Osteoblast (primary cell): ENCODE results near the gene CRAMP1. TPM values are rescaled to one million over a fixed set of nuclear protein-coding genes. Genes with fewer than 3 reads are reported as not detected.
A peak's percentile ranks its signal among the peaks of the same experiment; 100 is the strongest.

Experiments
- DNase-seq: peaks from one replicate; pipeline ENCODE4 v3.0.0; 2011; ENCODE audit warnings: low spot score, mixed read lengths; ENCODE audit not compliant: insufficient read length; ENCODE audit errors: missing footprints
- H2AFZ ChIP-seq: 2 replicates; pipeline ENCODE4 v1.6.0; 2011; ENCODE audit warnings: mild to moderate bottlenecking, low read length
- H3K27ac ChIP-seq: 2 replicates; pipeline ENCODE4 v1.5.1; 2011; ENCODE audit warnings: mild to moderate bottlenecking, low read depth, low read length, moderate library complexity
- H3K27me3 ChIP-seq: 2 replicates; pipeline ENCODE4 v1.6.0; 2012; ENCODE audit warnings: mild to moderate bottlenecking, control low read depth, inconsistent platforms, low read length, moderate library complexity; ENCODE audit not compliant: insufficient read depth
- H3K36me3 ChIP-seq: 2 replicates; pipeline ENCODE4 v1.5.1; 2011; ENCODE audit warnings: mild to moderate bottlenecking, low read length, control low read depth, moderate library complexity; ENCODE audit not compliant: insufficient read depth
- H3K4me1 ChIP-seq: 2 replicates; pipeline ENCODE4 v1.5.1; 2011; ENCODE audit warnings: mild to moderate bottlenecking, low read length, control low read depth, moderate library complexity; ENCODE audit not compliant: insufficient read depth
- H3K4me2 ChIP-seq: 2 replicates; pipeline ENCODE4 v1.6.0; 2011; ENCODE audit warnings: mild to moderate bottlenecking, low read length; ENCODE audit not compliant: insufficient read depth
- H3K4me3 ChIP-seq: fragments of 200-600 bp; sonication (generic); 3 replicates; pipeline ENCODE4 v1.5.1; 2012; ENCODE audit warnings: mild to moderate bottlenecking, low read length, inconsistent platforms; ENCODE audit not compliant: insufficient read depth
- H3K79me2 ChIP-seq: 2 replicates; pipeline ENCODE4 v1.6.0; 2012; ENCODE audit warnings: mild to moderate bottlenecking, low read length, control low read depth, inconsistent platforms; ENCODE audit not compliant: insufficient read depth
- H3K9me3 ChIP-seq: 2 replicates; pipeline ENCODE4 v1.5.1; 2011; ENCODE audit warnings: low read depth, low read length, control low read depth
- H4K20me1 ChIP-seq: 2 replicates; pipeline ENCODE4 v1.6.0; 2012; ENCODE audit warnings: mild to moderate bottlenecking, low read length, control low read depth; ENCODE audit not compliant: insufficient read depth
- CTCF ChIP-seq: IDR thresholded peaks from 2 replicates; pipeline ENCODE4 v1.5.1; 2011; ENCODE audit warnings: mild to moderate bottlenecking, low read depth, low read length, moderate library complexity; ENCODE audit errors: extremely low read depth
- total RNA-seq: library from RNA; depleted of rRNA; stranded (reverse); fragments of >200 nt; gene quantifications from 2 replicates; pipeline ENCODE4 v1.2.3, GENCODE V29; 2012

CRAMP1 gene
- total RNA-seq, 1 donor, result 11.2 TPM

GRCh38 chr16:1640261-1640941 lies 28.2 kb downstream of the CRAMP1 start:
- Histone ChIP-seq H2AFZ (no peak overlapping the region), H3K4me2 (no peak overlapping the region), H3K27me3 (no peaks in the 10 kb centered on the region), H3K79me2 (peaks cover 26% of the 10 kb centered on the region), H3K4me1 (no peaks in the 10 kb centered on the region), H4K20me1 (peaks cover 39% of the 10 kb centered on the region), H3K36me3 (peaks cover 55% of the 10 kb centered on the region), H3K4me3 (no peak overlapping the region), H3K27ac (no peak overlapping the region), H3K9me3 (no peaks in the 10 kb centered on the region)
- no peak for TF ChIP-seq CTCF
- DNase-seq, result peak; percentile 56

- Histone ChIP-seq H3K4me2 (no peak overlapping the region), H3K27ac (no peak overlapping the region), H3K79me2 (peaks cover 26% of the 10 kb centered on the region), H3K9me3 (no peaks in the 10 kb centered on the region), H4K20me1 (peaks cover 42% of the 10 kb centered on the region), H3K27me3 (no peaks in the 10 kb centered on the region), H3K4me3 (no peak overlapping the region), H3K4me1 (peaks cover 6% of the 10 kb centered on the region), H2AFZ (no peak overlapping the region), H3K36me3 (peaks cover 54% of the 10 kb centered on the region)
- no peak for TF ChIP-seq CTCF
- peak; percentile 55 for DNase-seq
Measured at GRCh38 chr16:1641261-1641660, 29.1 kb downstream of the CRAMP1 start.

GRCh38 chr16:1642148-1642547 lies 30.0 kb downstream of the CRAMP1 start:
- Histone ChIP-seq H3K9me3 (no peaks in the 10 kb centered on the region), H3K4me3 (no peak overlapping the region), H4K20me1 (peaks cover 47% of the 10 kb centered on the region), H3K4me2 (no peak overlapping the region), H3K79me2 (peaks cover 25% of the 10 kb centered on the region), H3K27ac (no peak overlapping the region), H3K4me1 (peaks cover 7% of the 10 kb centered on the region), H3K36me3 (peaks cover 62% of the 10 kb centered on the region), H3K27me3 (no peaks in the 10 kb centered on the region), H2AFZ (no peak overlapping the region)
- no peak for DNase-seq
- no peak for TF ChIP-seq CTCF

- Histone ChIP-seq H3K27ac (no peak overlapping the region), H3K4me3 (no peak overlapping the region), H3K27me3 (no peaks in the 10 kb centered on the region), H3K4me1 (peaks cover 7% of the 10 kb centered on the region), H3K36me3 (peaks cover 59% of the 10 kb centered on the region), H3K4me2 (no peak overlapping the region), H2AFZ (no peak overlapping the region), H3K9me3 (no peaks in the 10 kb centered on the region), H3K79me2 (peaks cover 26% of the 10 kb centered on the region), H4K20me1 (peaks cover 44% of the 10 kb centered on the region)
- peak; percentile 22 for DNase-seq
- TF ChIP-seq CTCF, result no peak
Measured at GRCh38 chr16:1642753-1643152, 30.6 kb downstream of the CRAMP1 start.
